SK-N-MC (cell line): Measurements from ENCODE around the gene MARK2.

Experiments used
- EZH2 ChIP-seq: fragments of 200-600 bp; sonication (generic); IDR thresholded peaks from one replicate; pipeline ENCODE4 v1.6.1; 2017; ENCODE audit warnings: antibody characterized with exemption
- FOXP2 ChIP-seq: optimal IDR thresholded peaks from 2 replicates; pipeline ENCODE3; 2011; ENCODE audit warnings: mild to moderate bottlenecking, moderate library complexity; ENCODE audit not compliant: insufficient read depth; ENCODE audit errors: extremely low read length, control extremely low read depth
- POLR2AphosphoS5 ChIP-seq: IDR thresholded peaks from 2 replicates; pipeline ENCODE4 v1.6.1; 2012; ENCODE audit warnings: mild to moderate bottlenecking, low read depth, low read length, borderline replicate concordance

- TF ChIP-seq EZH2 (no peak), FOXP2 (no peak), POLR2AphosphoS5 (no peak)
These were observed 36.1 kb upstream of the MARK2 start for GRCh38 chr11:63802637-63803414.
